ENCODE results near the gene HPS5. TPM values are rescaled to one million over a fixed set of nuclear protein-coding genes. Genes with fewer than 3 reads are reported as not detected.

The HPS5 gene
- total RNA-seq, 1 donor from 2014 or later: 14.7 TPM

DNA sequence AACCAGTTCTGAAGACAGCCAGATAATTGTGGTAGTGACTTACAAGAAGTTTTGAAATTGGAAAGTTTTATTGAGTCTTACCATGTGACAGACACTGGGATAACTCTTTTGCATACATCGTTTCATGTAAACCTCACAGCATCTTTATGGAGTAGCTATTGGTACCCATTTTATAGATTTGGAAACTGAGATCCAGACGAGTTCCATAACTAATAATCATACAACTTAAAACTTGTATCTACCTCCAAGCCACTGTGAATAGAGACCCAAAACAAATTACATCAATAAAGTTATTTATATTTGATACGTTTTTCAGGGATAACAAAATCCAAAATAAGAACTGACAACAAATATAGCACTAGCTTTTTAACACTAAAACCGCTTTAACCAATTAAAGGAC is 36.7 kb upstream of the HPS5 start:
- no peak for DNase-seq (ENCODE audit: low spot score)
- Mint-ChIP-seq H3K36me3 (ENCODE audit: low read depth, unreplicated experiment) (peaks cover 11% of the 10 kb centered on the region), H3K27ac (ENCODE audit: unreplicated experiment) (no peak overlapping the region), H3K4me1 (ENCODE audit: unreplicated experiment) (no peaks in the 10 kb centered on the region), H3K27me3 (ENCODE audit: unreplicated experiment) (no peaks in the 10 kb centered on the region), H3K4me3 (ENCODE audit: unreplicated experiment) (no peak overlapping the region), H3K9me3 (ENCODE audit: unreplicated experiment) (no peaks in the 10 kb centered on the region)
- TF ChIP-seq, protein P1, sequence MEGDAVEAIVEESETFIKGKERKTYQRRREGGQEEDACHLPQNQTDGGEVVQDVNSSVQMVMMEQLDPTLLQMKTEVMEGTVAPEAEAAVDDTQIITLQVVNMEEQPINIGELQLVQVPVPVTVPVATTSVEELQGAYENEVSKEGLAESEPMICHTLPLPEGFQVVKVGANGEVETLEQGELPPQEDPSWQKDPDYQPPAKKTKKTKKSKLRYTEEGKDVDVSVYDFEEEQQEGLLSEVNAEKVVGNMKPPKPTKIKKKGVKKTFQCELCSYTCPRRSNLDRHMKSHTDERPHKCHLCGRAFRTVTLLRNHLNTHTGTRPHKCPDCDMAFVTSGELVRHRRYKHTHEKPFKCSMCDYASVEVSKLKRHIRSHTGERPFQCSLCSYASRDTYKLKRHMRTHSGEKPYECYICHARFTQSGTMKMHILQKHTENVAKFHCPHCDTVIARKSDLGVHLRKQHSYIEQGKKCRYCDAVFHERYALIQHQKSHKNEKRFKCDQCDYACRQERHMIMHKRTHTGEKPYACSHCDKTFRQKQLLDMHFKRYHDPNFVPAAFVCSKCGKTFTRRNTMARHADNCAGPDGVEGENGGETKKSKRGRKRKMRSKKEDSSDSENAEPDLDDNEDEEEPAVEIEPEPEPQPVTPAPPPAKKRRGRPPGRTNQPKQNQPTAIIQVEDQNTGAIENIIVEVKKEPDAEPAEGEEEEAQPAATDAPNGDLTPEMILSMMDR (IDR thresholded peaks at IDR 0.05; ENCODE audit: unreplicated experiment): no peak

DNA sequence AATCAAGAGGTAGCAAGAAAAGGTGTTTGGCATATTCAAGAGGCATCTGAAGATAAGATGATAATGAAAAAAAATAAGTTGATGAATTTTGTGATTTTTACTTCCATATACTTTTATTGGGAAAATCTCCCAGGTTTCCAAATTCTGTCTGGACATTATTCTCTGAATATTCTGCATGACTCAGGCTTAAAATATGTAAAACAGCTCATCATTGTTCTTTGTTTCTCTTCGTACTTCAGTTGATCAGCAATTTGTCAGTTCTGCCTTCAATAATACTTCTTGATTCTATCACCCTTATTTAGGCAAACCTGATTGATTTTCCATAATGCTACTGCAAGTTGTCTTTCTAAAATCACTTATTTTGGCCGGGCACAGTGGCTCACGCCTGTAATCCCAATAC is 30.6 kb upstream of the HPS5 start:
- Mint-ChIP-seq H3K4me3 (ENCODE audit: unreplicated experiment) (no peak overlapping the region), H3K27ac (ENCODE audit: unreplicated experiment) (no peak overlapping the region), H3K4me1 (ENCODE audit: unreplicated experiment) (no peaks in the 10 kb centered on the region), H3K9me3 (ENCODE audit: unreplicated experiment) (no peaks in the 10 kb centered on the region), H3K36me3 (ENCODE audit: low read depth, unreplicated experiment) (peaks cover 13% of the 10 kb centered on the region), H3K27me3 (ENCODE audit: unreplicated experiment) (no peaks in the 10 kb centered on the region)
- TF ChIP-seq, protein P1 (IDR thresholded peaks at IDR 0.05; ENCODE audit: unreplicated experiment): no peak
- no peak for DNase-seq (ENCODE audit: low spot score)

DNA sequence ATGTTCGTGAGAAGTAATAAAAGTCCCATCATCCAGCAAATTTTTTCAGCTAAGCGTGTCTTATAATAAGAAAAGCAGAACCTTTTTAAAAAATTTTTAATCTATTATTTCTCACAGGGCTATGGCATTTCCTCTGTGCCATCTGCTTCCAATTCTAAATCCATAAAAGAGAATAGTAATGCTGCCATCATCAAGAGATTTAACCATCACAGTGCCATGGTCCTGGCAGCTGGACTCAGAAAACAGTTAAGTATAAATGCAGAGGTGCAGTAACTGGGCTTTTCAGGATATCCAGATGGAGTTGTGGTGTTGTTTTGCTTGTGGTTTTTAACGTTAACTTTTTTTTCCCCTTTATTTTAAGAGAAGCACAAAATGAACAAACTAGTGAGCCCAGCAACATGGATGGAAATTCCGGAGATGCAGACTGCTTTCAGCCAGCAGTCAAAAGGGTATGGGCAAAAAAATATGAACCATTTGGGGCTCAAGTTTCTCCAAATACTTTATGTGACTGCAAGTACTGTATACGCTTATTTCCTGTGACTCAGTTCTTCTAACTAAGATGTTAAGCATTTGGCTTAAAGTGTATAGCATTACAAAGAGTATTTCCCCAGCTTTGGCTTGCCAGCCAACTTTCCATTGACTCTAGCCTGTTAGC is 25.7 kb upstream of the HPS5 start:
- Mint-ChIP-seq H3K4me3 (ENCODE audit: unreplicated experiment) (no peak overlapping the region), H3K9me3 (ENCODE audit: unreplicated experiment) (no peaks in the 10 kb centered on the region), H3K36me3 (ENCODE audit: low read depth, unreplicated experiment) (peaks cover 22% of the 10 kb centered on the region), H3K27ac (ENCODE audit: unreplicated experiment) (no peak overlapping the region), H3K4me1 (ENCODE audit: unreplicated experiment) (no peaks in the 10 kb centered on the region), H3K27me3 (ENCODE audit: unreplicated experiment) (peaks cover 3% of the 10 kb centered on the region)
- TF ChIP-seq, protein P1 (IDR thresholded peaks at IDR 0.05; ENCODE audit: unreplicated experiment): no peak
- no peak for DNase-seq (ENCODE audit: low spot score)

DNA sequence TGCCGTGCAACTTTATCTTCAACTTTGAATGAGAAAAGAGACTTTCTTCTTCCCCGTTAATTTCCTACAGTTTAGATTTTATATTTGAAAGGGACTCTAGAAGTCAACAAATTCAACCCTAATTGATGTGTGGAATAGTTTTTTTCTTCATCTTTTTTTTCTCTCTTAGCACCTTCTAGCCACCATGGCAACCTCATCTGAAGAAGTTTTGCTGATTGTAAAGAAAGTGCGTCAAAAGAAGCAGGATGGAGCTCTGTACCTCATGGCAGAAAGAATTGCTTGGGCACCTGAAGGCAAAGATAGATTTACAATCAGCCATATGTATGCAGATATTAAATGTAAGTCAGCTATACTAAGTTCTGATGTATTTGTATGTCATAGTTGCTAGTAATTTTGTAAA is 11.0 kb upstream of the HPS5 start:
- TF ChIP-seq, protein P1 (IDR thresholded peaks at IDR 0.05; ENCODE audit: unreplicated experiment): no peak
- H3K36me3 Mint-ChIP-seq (ENCODE audit: low read depth, unreplicated experiment): peaks cover 29% of the 10 kb centered on the region
- H3K4me3 Mint-ChIP-seq (ENCODE audit: unreplicated experiment): no peak overlapping the region
- H3K27ac Mint-ChIP-seq (ENCODE audit: unreplicated experiment): no peak overlapping the region
- H3K27me3 Mint-ChIP-seq (ENCODE audit: unreplicated experiment): no peaks in the 10 kb centered on the region
- DNase-seq (ENCODE audit: low spot score): no peak
- no peaks in the 10 kb centered on the region for H3K9me3 Mint-ChIP-seq (ENCODE audit: unreplicated experiment)
- peaks cover 4% of the 10 kb centered on the region for H3K4me1 Mint-ChIP-seq (ENCODE audit: unreplicated experiment)

DNA sequence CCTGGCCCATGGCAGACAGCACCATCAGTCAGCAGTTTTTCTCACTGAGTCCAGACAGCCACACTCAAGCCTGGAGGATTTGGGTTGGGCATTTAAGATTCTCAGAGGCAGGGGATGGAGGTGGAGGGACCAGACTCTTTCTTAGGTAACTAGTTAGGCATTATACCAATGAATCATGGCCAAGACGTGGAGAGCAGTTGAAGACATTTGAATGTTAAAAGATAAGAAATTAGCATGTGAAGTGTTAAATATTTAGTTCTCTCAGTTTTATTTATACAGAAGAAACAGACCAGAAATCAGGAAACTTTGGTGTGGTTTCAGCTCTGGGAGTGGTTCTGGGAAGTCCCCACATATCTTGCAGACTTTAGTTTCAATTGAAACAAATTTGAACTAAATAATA is 10.4 kb upstream of the HPS5 start:
- H3K9me3 Mint-ChIP-seq (ENCODE audit: unreplicated experiment): no peaks in the 10 kb centered on the region
- DNase-seq (ENCODE audit: low spot score): no peak
- no peak overlapping the region for H3K4me3 Mint-ChIP-seq (ENCODE audit: unreplicated experiment)
- TF ChIP-seq, protein P1 (IDR thresholded peaks at IDR 0.05; ENCODE audit: unreplicated experiment): no peak
- H3K4me1 Mint-ChIP-seq (ENCODE audit: unreplicated experiment): peaks cover 4% of the 10 kb centered on the region
- no peak overlapping the region for H3K27ac Mint-ChIP-seq (ENCODE audit: unreplicated experiment)
- H3K27me3 Mint-ChIP-seq (ENCODE audit: unreplicated experiment): no peaks in the 10 kb centered on the region
- H3K36me3 Mint-ChIP-seq (ENCODE audit: low read depth, unreplicated experiment): peaks cover 29% of the 10 kb centered on the region

Data from endothelial cell (in vitro differentiated cells).